C1 segment of cervical spinal cord (tissue), 14 donors: ENCODE data around the gene HOXC10.

Experiments used
- DNase-seq, 14 donors: peaks; one replicate each; lab custom pipeline; 2025; lab: John Stamatoyannopoulos, UW

HOXC10 gene

DNA sequence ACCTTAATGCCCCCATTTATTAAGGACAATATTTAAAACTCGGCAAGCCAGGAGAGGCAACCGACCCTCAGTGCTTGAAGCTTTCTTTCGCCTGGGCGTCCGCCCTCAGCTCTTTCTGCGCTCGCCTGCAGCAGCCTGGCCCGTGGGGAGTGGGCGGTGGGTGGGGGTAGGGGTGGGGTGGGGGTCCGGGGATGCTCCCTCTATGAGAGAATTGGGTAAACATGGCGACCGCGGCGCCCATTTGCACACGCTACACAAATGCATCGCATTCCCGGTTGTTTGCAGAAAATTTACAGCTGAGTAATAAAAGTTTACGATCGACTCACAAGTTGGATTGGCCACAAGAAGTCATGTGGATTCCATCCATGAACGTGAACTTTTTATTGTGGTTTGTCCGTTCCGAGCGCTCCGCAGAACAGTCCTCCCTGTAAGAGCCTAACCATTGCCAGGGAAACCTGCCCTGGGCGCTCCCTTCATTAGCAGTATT lies 31.6 kb downstream of the HOXC10 start:
- no peak for DNase-seq

DNA sequence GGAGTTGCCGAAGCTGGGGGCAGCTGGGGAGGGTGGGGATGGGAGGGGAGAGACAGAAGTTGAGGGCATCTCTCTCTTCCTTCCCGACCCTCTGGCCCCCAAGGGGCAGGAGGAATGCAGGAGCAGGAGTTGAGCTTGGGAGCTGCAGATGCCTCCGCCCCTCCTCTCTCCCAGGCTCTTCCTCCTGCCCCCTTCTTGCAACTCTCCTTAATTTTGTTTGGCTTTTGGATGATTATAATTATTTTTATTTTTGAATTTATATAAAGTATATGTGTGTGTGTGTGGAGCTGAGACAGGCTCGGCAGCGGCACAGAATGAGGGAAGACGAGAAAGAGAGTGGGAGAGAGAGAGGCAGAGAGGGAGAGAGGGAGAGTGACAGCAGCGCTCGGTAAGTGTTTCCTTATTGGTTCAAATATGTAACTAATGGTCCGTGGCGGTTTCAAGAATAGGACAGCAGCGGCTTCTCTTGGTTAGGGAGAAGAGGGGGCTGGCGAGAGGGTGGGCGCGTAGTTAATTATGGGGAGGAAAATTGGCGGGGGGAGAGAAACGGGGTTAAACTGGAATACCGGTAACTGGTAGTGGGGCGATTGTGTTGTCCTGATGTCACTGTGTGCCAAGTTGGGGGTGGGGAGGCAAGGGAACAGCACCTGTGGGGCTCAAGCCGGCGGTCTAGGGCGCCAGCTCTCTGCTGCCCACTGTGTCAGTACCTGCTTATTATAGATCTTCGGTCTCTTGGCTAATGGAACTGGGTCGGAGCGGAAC lies 32.3 kb downstream of the HOXC10 start:
- no peak for DNase-seq

DNA sequence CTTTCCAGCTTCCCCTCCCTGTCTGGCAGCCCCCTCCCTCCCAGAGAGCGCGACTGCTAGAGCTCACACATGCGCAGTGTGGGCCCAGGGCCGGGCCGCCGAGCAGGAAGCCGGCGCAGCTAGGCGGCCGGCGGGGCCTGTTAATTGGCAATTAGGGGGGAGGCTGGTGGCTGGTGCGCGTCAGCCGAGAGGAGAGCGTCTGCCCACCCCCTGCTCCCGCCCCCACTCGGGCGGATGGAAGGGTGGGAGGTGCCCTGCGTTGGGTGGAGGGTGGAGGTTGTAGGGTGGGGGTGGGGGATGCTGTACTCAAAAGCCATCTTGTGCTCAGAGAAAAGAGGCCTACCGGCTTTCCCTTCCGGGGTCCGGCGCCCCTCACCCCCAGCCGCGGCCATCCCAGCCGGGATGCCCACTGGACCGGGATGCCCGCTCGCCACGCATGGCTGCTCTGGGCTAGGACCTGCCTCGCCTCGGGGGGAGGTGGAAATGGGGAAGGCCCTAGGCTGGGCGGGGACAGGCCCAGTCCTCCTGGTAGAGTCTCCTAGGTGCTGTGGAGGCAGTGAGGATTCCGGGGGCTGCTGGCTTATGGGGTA lies 33.0 kb downstream of the HOXC10 start:
- peak in 11 of 14 donors; percentile 32 to 78 (median 64) for DNase-seq

DNA sequence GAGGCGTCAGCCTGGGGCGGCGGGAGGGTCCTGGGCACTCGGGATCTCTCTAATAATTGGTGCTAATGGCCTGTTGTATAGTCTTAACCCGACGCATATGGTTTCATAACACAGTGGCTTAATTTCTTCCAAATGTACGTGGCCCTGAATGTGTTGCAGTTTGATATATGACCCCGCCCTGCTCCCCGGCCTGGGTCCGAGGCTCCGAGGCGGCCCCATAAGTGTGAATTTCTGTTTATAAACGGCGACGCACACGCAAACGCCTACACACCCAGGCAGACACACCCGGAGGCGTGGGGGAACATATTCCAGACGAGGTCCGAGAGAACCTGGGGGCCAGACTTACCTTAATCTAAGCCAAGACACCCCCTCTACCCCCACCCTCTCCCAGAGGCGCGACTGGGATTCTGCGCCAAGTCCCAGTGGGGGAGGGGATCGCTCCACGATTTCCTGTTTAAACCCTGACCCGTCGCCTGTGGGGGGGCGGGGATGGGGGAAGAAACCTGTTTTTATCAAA lies 33.6 kb downstream of the HOXC10 start:
- no peak for DNase-seq

DNA sequence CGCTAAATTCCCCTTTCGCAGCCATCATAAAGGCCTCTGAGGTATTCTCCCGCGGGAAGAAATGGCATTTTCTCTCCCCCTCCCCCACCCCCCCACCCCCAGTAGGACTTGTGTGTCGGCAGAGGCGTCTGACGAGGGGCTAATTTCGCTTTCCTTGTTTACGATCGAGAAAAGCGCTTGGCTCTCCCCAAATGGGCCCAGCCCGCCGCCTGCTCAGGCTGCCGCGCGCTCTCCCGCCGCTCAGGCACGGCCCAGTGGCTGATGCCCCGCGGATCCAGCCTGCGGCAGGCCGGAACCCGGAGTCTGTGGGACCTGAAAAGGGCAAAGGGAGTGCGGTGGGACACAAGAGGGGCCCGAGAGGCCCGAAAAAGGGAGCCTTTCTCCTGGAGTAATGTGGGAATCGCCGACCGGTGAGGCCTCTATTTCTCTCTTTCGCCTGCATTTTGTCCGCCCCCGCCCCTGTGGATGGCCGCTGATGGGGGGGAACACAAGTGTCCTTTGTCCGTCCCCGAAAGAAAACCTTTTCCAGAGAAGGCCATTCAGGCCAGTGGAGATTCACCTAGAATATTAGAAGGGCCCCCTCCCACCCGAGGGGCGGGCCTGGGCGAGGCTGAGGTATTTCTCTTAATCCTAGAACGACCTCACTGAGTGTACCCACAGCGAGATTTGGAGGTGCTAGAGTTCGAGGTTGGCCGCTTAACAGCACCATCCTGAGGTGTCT lies 34.3 kb downstream of the HOXC10 start:
- DNase-seq = no peak

DNA sequence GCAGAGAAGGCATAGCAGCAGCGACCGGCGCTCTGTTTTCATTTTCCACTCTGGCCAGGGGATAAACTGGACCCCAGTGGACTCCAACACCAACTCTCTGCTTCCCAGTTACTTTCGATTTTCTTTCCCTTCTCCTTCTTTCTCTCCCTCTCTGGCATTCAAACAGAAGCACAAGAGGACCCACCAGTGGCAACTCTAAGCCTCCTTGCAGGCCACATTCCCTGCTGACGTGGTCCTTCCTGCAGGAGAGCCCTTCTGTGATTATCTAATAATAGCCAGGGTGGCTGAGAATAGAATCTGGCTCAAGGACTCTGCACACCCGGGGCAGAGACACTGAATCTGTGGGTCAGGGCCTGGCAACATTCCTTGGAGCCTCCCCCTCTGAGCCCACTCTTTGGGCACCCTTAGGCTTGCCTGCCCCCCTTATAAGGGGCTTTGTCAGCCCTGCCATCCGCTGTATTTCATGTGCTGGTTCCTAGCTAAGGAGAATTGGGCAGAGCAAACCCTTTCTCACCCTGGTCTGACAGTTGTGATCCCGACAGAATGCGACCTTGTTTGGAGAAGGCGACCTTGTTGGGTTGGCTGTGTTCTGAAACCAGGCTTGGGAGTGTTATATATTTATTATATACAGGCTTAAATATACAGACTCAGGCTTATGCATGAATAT lies 35.1 kb downstream of the HOXC10 start:
- no peak for DNase-seq

DNA sequence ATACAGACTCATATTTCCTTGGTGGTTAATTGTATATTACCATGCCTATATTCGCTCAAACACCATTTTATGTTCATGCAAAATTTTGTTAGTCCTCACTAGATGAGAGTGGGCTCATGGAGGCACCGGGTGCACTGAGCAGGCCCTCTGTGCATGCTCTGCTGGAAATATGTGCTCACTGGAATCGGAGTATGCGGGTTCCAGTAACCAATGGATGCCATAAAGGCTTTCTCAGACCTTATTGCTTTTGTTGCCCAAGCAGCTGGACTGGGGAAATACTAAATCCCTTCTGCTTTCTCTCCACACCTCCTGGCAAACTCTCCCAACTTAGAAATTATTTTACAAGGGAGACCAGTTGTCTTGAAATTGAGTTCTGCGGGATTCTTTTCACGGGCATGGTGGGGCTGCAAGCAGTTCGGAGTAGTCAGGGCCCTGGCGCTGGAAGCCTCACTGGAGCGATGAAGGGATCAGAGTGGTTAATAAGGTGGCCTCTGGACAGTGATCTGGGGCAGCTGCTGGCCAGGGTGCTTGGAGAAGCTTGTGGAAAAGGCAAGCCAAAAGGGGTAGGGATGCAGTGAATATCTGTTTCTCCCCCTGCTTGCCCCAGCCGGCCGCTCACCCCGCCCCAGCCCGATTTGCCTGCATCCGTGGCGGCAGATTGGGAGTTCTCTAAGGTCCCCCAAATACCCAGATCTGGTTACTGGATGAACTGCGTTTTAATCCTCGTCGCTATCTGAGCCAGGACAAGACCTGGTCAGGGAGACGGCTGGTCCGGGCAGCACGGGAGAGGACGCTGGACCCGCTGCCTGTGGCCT lies 35.9 kb downstream of the HOXC10 start:
- no peak for DNase-seq

DNA sequence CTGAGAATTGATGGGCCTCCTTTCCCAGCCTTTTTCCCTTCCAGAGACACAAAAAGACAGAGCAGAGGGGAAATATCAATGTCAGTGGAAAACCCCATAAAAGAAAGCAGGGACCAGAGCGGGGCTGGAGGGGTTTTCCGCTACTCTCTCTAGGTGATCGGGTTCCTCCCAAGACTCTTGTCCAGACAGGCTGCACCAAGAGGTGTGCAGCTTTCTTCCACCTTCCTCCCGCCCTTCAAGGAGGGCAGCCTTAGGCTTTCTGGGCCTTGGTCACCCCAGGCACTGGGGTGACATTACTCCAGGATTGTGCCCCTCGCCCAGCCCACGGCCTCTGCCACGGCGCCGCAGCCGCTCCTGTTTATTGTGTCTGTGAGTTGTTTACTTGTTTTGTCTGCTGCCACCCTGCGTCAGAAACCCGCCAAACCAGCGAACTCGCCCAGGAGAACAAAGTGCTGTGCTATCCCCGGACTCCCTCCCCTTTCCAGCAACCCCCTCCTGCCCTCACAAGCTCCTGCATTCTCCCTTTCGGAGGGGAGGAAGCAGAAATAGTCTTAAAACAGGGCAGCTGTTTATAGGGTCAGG lies 36.6 kb downstream of the HOXC10 start:
- peak in 1 of 14 donors; percentile 21 for DNase-seq

DNA sequence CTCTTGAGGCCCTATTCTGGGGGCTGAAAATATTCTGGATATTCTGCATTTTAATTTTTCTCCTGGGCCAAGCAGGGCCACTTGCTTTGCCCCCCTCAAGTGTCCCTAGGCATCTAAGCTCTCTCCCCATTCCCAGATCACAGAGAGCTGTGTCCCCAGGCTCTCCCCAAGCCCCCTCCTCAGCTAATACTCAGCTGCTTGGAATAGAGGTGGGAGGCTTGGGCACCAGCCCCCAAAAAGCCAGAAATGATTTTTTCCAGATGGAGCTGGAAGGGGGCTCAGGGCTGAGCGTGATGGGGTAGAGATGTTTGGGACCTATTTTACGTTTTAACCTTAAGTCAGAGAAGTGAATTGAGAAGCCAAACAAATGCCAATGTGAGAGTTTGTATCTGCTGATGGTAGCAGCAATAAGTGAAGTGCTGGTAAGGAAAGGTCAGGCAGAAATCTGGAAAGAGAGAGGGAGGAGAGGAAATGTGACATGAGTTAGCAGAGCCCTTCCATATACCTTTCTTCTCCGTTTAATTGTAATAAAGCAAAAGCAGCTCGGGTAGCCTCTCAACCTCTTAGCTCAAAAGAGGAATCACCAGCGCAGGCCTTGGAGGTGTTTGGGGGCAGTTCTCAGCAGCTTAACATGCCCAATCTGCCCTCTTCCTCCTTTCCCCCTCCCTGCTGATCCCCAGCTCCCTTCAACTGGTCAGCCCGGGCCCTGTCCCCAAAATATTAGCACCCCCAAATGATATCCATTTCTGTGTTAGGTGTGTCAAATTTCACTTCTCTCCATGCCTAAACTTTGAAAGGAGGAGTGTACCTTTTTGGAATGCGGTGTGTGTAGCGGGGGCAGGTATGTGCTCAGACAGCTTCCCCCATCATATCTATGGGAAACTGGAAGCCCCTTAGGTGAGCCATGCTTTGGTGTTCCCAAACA lies 38.3 kb downstream of the HOXC10 start:
- no peak for DNase-seq

DNA sequence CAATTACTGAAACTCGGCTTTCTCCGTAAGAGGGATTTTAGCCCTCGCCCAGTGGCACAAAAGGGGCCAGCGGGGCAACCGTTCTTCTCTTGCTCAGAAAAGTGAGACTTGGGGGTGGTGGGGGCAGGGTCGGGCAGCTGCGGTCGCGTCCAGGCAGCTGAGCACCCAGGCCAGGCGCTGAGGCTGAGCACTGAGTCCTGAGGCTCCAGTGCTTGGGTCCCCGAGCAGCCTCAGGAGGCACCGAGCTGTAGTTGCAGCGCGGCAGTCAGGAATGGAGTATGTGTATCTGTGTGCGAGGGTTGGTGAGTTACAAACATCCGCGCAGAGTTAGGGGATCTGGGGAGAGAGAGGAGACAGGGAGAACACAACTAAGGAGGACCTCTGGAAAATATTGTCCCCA lies 39.2 kb downstream of the HOXC10 start:
- DNase-seq = no peak

DNA sequence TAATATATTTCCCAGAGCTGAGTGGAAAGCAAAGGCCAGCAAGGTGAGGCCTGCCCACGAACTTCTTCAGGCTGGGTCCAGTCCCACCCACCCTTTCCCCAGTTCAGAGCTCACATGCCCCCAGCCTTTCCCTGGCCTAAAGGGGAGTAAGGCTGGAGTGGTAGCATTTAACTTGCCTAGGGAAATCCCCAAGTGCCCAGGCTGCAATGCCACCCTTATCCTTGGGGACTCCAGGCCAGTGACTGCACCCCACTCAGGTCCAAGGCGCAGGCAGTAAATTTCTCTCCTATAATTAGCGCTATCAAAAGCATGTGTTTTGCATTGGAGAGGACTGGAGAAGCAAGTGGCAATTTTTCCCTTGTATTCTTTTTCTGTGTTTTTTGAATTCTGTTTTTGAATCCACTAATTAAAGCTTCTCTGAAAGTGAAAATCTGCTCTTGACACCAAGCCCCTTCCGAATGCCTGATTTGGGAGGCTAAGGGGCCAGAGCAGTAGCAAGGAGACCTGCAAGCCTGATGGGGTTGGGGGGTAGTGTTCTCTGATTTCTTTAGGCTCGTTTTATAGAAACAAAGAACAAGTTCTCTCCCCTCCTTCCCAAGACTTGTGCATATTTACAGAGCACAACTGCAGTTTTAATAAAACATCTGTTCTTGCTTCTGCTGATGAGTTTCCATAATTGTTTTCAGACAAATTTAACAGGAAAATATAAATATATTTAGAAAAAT lies 39.8 kb downstream of the HOXC10 start:
- no peak for DNase-seq

DNA sequence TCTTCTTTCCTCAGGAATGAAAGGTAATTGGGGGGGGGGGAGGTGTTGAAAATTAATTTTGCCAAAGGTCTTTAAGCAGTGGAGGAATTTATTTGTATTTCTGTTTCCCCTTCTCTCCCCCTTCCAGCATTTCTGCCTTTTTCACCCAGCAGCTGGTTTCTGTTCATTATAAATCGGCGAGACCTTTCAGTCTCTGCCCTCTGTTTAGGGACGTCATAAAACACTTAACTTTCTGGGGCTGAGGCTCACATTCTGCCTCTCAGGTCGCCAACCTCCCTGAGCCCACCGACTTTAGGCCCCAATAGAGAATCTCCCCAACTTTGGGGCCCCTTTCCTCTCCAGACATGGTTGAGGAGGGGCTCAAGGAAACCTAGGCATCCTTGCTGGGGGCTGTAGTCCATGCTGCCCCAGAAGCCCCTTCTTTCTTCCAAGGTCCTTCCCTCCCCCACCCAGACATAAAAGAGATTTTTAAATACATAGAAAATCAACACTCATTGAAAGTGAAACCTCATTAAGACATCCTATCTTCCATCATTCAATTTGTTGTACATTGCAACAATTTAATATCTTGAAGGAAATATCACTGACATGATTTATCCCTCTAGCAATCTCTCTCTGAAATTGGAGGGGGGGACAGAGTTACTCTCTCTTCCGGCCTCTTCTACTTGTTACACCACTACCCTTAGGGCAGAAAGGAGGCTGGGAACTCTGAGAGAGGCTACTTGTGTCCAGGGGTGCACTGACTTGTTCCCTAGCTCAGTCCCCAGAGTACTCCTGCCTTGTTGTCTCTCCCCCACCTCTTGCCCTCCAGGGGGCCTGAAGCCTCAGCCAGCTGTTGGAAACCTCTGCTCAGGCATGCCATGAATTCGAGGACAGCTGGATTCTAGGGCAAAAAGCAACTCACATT lies 40.8 kb downstream of the HOXC10 start:
- no peak for DNase-seq

DNA sequence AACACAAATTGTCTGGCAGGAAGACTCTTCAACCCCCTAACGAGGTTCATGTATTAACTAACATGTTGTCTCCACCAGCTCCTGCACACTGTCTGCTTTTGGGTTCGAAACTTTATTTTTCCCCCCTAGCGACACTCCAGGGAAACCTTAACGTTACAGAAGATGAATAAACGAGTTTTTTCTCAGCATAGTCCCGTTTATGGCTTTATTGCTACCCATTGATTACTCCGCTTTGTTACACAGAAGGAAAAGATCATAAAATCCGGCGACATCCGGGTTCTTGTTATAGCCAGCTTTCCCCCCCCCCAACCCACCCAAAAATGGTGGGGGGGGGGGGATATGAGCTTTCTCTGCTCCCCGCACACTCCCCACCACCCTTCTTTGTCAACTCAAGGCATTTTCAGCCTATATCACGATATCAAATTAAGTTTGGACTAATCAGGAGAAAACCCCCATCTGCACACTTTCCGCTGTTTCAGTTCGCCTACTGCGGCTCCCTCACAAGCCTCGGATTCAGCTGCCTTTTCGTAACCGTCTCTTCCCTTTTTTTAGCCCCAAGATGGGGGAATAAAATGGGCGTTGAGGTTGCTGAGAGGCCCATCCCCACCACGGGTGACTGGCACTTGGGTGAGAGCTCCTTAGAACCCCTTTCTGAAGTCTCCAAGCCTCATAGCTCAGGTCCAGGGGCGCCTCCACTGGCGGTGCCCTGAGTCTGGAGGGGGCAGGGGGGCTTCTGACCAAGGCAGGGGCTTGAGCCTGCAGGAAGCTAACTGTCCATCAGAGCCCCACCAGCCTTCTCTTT lies 41.9 kb downstream of the HOXC10 start:
- DNase-seq = no peak

DNA sequence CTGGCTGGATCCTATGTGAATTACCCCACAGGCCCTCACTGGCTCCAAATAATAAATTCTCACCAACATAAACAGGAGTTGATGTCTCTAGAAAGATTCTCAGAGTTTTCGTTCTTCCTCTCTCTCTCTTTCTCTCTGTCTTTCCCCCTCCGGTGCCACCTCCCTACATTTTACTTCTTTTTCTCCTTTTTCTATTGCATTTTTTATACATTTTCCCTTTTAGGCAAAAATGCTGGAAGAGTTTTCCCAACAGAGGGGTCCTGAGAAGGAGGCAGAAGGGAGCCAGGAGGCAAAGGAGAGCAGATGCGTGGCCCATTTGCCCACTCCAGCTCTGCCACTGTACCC lies 42.5 kb downstream of the HOXC10 start:
- DNase-seq = no peak

DNA sequence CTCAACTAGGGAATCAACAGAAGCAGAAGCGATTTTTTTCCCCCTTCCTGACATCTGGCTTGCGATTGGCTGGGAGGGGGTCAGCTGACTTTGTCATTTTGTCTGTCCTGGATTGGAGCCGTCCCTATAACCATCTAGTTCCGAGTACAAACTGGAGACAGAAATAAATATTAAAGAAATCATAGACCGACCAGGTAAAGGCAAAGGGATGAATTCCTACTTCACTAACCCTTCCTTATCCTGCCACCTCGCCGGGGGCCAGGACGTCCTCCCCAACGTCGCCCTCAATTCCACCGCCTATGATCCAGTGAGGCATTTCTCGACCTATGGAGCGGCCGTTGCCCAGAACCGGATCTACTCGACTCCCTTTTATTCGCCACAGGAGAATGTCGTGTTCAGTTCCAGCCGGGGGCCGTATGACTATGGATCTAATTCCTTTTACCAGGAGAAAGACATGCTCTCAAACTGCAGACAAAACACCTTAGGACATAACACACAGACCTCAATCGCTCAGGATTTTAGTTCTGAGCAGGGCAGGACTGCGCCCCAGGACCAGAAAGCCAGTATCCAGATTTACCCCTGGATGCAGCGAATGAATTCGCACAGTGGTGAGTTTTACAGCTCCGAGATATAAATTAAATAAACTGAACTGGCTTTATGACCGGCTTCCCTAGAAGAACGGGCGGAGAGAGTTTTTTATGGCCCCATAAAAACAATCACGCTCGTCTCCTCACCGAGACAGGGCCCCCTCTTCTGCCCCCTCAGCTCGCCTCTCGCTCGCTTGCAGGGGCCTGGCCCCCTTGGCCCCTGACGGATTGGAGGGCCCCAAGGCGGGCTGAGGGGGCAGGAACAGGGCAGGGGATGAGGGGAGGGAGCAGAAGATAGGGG lies 43.6 kb downstream of the HOXC10 start, which contains the start of gene HOXC6:
Gene HOXC6, plus strand, starts transcription at position 127 of the 888 bp plus-strand sequence. Its CDS starts 82 bp downstream, at position 209.
- peak in 7 of 14 donors; percentile 10 to 49 (median 36) for DNase-seq
